Breast epithelium (tissue), 4 donors: ENCODE results near the gene THSD7B. TPM values are rescaled to one million over a fixed set of nuclear protein-coding genes. Genes with fewer than 3 reads are reported as not detected.

Source experiments
- DNase-seq, 2 donors: peaks; one replicate each; pipeline ENCODE4 v3.0.0-alpha.2; 2019; ENCODE audit warnings: low spot score in 2 of 2
- H3K27ac ChIP-seq, 2 donors: fragments of 200-600 bp; sonication (generic) in 1 of 2; one replicate each; pipeline ENCODE4 v1.5.1; 2016 to 2019; ENCODE audit warnings: mild to moderate bottlenecking in 1 of 2
- H3K27me3 ChIP-seq, 2 donors: fragments of 200-600 bp; sonication (generic) in 1 of 2; one replicate each; pipeline versions ENCODE4 v1.5.1 to v1.6.0; 2017 to 2019; ENCODE audit warnings: control low read depth in 1 of 2, mild to moderate bottlenecking in 1 of 2
- H3K36me3 ChIP-seq: fragments of 200-600 bp; one replicate; pipeline ENCODE4 v1.5.1; 2019
- H3K4me1 ChIP-seq, 2 donors: fragments of 200-600 bp; sonication (generic); one replicate each; pipeline ENCODE4 v1.5.1; 2016 to 2019; ENCODE audit warnings: control low read depth in 1 of 2
- H3K4me3 ChIP-seq, 3 donors: fragments of 200-600 bp; sonication (generic); 1 replicate in 2 of 3; 2 replicates in 1 of 3; pipeline ENCODE4 v1.5.1; 2016 to 2019; ENCODE audit warnings: mild to moderate bottlenecking in 3 of 3, moderate library complexity in 2 of 3
- H3K9me3 ChIP-seq, 2 donors: fragments of 200-600 bp; sonication (generic) in 1 of 2; one replicate each; pipeline ENCODE4 v1.5.1; 2016 to 2019; ENCODE audit warnings: control low read depth in 1 of 2
- CTCF ChIP-seq, 3 donors: fragments of 450-650 bp; IDR thresholded peaks; one replicate each; pipeline ENCODE4 v1.5.1; 2016 to 2017; ENCODE audit warnings: antibody characterized with exemption in 3 of 3, mild to moderate bottlenecking in 3 of 3, moderate library complexity in 3 of 3
- POLR2A ChIP-seq: fragments of 450-650 bp; IDR thresholded peaks from one replicate; pipeline ENCODE4 v1.6.1; 2016; ENCODE audit warnings: antibody characterized with exemption, mild to moderate bottlenecking, moderate library complexity
- POLR2AphosphoS5 ChIP-seq, 3 donors: sonication (generic); formaldehyde crosslinking; IDR thresholded peaks; one replicate each; pipeline ENCODE4 v1.6.1; 2017; ENCODE audit warnings: antibody characterized with exemption in 3 of 3
- intact Hi-C: fragments of 100-400 bp; cut with DNase I; formaldehyde crosslinking; loops from one replicate; pipeline ENCODE4 v1.15.1; 2023; ENCODE audit warnings: low total_unique reads
- total RNA-seq, 3 donors: library from RNA; depleted of rRNA; stranded (reverse); fragments of >200 nt; gene quantifications; one replicate each; pipeline ENCODE4 v1.1.0, GENCODE V29; 2016

The THSD7B gene
- total RNA-seq, 3 donors from 2014 or later, result 0.73 to 3.3 (median 2.1) TPM

- no peak for DNase-seq
- H3K4me1 ChIP-seq, result no peaks in the 10 kb centered on the region
- H3K9me3 ChIP-seq, result peaks cover 0 to 8% of the 10 kb centered on the region in 2 donors
- no peaks in the 10 kb centered on the region for H3K27me3 ChIP-seq
- no peaks in the 10 kb centered on the region for H3K36me3 ChIP-seq
- H3K27ac ChIP-seq, result no peak overlapping the region
- no peak overlapping the region for H3K4me3 ChIP-seq
- intact Hi-C loops, result loop anchor here (5.0 kb wide), 1 partner anchor 618 kb away; no protein-coding TSS in a partner anchor
- no peak for TF ChIP-seq POLR2A
- no peak for TF ChIP-seq POLR2AphosphoS5 (IDR thresholded peaks at IDR 0.05)
- TF ChIP-seq CTCF (IDR thresholded peaks at IDR 0.05), result no peak
Observed at GRCh38 chr2:136920652-136921333, 155.4 kb downstream of the THSD7B start.

GRCh38 chr2:136927156-136927555 is 161.8 kb downstream of the THSD7B start:
- Histone ChIP-seq H3K4me3 (no peak overlapping the region), H3K4me1 (no peaks in the 10 kb centered on the region), H3K36me3 (no peaks in the 10 kb centered on the region), H3K27ac (no peak overlapping the region), H3K9me3 (no peaks in the 10 kb centered on the region), H3K27me3 (no peaks in the 10 kb centered on the region)
- DNase-seq, result no peak
- intact Hi-C loops, result no loop called here
- TF ChIP-seq POLR2A (no peak), CTCF (IDR thresholded peaks at IDR 0.05) (no peak), POLR2AphosphoS5 (IDR thresholded peaks at IDR 0.05) (no peak)

GRCh38 chr2:136929531-136929930 is 164.2 kb downstream of the THSD7B start:
- intact Hi-C loops, result no loop called here

GRCh38 chr2:136932700-136933099 is 167.4 kb downstream of the THSD7B start:
- H3K9me3 ChIP-seq, result peaks cover 0 to 5% of the 10 kb centered on the region in 2 donors
- H3K27ac ChIP-seq, result no peak overlapping the region
- TF ChIP-seq POLR2AphosphoS5 (IDR thresholded peaks at IDR 0.05) (no peak), CTCF (IDR thresholded peaks at IDR 0.05) (no peak), POLR2A (no peak)
- intact Hi-C loops, result no loop called here
- H3K27me3 ChIP-seq, result no peaks in the 10 kb centered on the region
- no peak overlapping the region for H3K4me3 ChIP-seq
- DNase-seq, result no peak
- H3K4me1 ChIP-seq, result no peaks in the 10 kb centered on the region
- H3K36me3 ChIP-seq, result no peaks in the 10 kb centered on the region

More at GRCh38 chr2:136929531-136929930, 164.2 kb downstream of the THSD7B start:
- H3K4me1 ChIP-seq, result no peaks in the 10 kb centered on the region
- no peaks in the 10 kb centered on the region for H3K27me3 ChIP-seq
- H3K27ac ChIP-seq, result no peak overlapping the region
- H3K4me3 ChIP-seq, result no peak overlapping the region
- H3K9me3 ChIP-seq, result no peaks in the 10 kb centered on the region
- no peaks in the 10 kb centered on the region for H3K36me3 ChIP-seq
- TF ChIP-seq POLR2A (no peak), CTCF (IDR thresholded peaks at IDR 0.05) (no peak), POLR2AphosphoS5 (IDR thresholded peaks at IDR 0.05) (no peak)
- DNase-seq, result no peak

- no peaks in the 10 kb centered on the region for H3K4me1 ChIP-seq
- peaks cover 0 to 5% of the 10 kb centered on the region in 2 donors for H3K9me3 ChIP-seq
- DNase-seq, result no peak
- no peak overlapping the region for H3K27ac ChIP-seq
- H3K27me3 ChIP-seq, result no peaks in the 10 kb centered on the region
- H3K36me3 ChIP-seq, result no peaks in the 10 kb centered on the region
- intact Hi-C loops, result no loop called here
- H3K4me3 ChIP-seq, result no peak overlapping the region
- no peak for TF ChIP-seq POLR2A
- no peak for TF ChIP-seq POLR2AphosphoS5 (IDR thresholded peaks at IDR 0.05)
- no peak for TF ChIP-seq CTCF (IDR thresholded peaks at IDR 0.05)
Observed at GRCh38 chr2:136935119-136935518, 169.8 kb downstream of the THSD7B start.
